MM.1S (cell line): ENCODE results near the gene CTAGE8.
"Not testable (repeated sequence)": the region's sequence is repeated elsewhere in the genome, so short reads cannot be mapped to it uniquely, and the experiment has no call there.

Source experiments
- DNase-seq: peaks from one replicate; pipeline ENCODE4 v3.0.0-alpha.2; 2015
- H2AFZ ChIP-seq: fragments of 300-600 bp; sonication (generic); 2 replicates; pipeline ENCODE4 v1.6.0; 2016; ENCODE audit warnings: antibody characterized with exemption, low read length
- H3F3A ChIP-seq: fragments of 300-600 bp; sonication (generic); 2 replicates; pipeline ENCODE4 v1.6.1; 2016; ENCODE audit warnings: mild to moderate bottlenecking, antibody characterized with exemption, low read length, moderate library complexity, mixed read lengths; ENCODE audit not compliant: insufficient read depth
- H3K27ac ChIP-seq: fragments of 300-600 bp; sonication (generic); 2 replicates; pipeline ENCODE4 v1.5.1; 2016; ENCODE audit warnings: mild to moderate bottlenecking, low read length
- H3K27me3 ChIP-seq: fragments of 300-600 bp; sonication (generic); replicated peaks from 2 replicates; pipeline ENCODE4 v1.6.0; 2016; ENCODE audit warnings: low read length; ENCODE audit not compliant: insufficient read depth
- H3K36me3 ChIP-seq: fragments of 300-600 bp; sonication (generic); replicated peaks from 2 replicates; pipeline ENCODE4 v1.6.1; 2016; ENCODE audit warnings: mild to moderate bottlenecking, low read length, mixed read lengths; ENCODE audit not compliant: insufficient read depth
- H3K4me1 ChIP-seq: fragments of 300-600 bp; sonication (generic); 2 replicates; pipeline ENCODE4 v1.6.1; 2016; ENCODE audit warnings: low read length, mixed read lengths
- H3K4me2 ChIP-seq: fragments of 300-600 bp; sonication (generic); 2 replicates; pipeline ENCODE4 v1.6.0; 2016; ENCODE audit warnings: low read depth, low read length
- H3K4me3 ChIP-seq: fragments of 300-600 bp; sonication (generic); 2 replicates; pipeline ENCODE4 v1.5.1; 2016; ENCODE audit warnings: low read length, mixed read lengths
- H3K79me2 ChIP-seq: fragments of 300-600 bp; sonication (generic); 2 replicates; pipeline ENCODE4 v1.6.1; 2016; ENCODE audit warnings: mixed run types, low read length, mixed read lengths
- H3K9ac ChIP-seq: fragments of 300-600 bp; sonication (generic); 2 replicates; pipeline ENCODE4 v1.6.1; 2016; ENCODE audit warnings: low read length, mixed read lengths
- H3K9me2 ChIP-seq: fragments of 300-600 bp; sonication (generic); replicated peaks from 2 replicates; pipeline ENCODE4 v1.6.1; 2016; ENCODE audit warnings: mild to moderate bottlenecking, low read length, mixed read lengths; ENCODE audit not compliant: insufficient read depth
- H3K9me3 ChIP-seq: fragments of 300-600 bp; sonication (generic); replicated peaks from 2 replicates; pipeline ENCODE4 v1.6.1; 2016; ENCODE audit warnings: mild to moderate bottlenecking, low read length, mixed read lengths; ENCODE audit not compliant: insufficient read depth
- H4K20me1 ChIP-seq: fragments of 300-600 bp; sonication (generic); 2 replicates; pipeline ENCODE4 v1.6.1; 2016; ENCODE audit warnings: mild to moderate bottlenecking, low read length, moderate library complexity, mixed read lengths; ENCODE audit not compliant: insufficient read depth

Gene CTAGE8, protein sequence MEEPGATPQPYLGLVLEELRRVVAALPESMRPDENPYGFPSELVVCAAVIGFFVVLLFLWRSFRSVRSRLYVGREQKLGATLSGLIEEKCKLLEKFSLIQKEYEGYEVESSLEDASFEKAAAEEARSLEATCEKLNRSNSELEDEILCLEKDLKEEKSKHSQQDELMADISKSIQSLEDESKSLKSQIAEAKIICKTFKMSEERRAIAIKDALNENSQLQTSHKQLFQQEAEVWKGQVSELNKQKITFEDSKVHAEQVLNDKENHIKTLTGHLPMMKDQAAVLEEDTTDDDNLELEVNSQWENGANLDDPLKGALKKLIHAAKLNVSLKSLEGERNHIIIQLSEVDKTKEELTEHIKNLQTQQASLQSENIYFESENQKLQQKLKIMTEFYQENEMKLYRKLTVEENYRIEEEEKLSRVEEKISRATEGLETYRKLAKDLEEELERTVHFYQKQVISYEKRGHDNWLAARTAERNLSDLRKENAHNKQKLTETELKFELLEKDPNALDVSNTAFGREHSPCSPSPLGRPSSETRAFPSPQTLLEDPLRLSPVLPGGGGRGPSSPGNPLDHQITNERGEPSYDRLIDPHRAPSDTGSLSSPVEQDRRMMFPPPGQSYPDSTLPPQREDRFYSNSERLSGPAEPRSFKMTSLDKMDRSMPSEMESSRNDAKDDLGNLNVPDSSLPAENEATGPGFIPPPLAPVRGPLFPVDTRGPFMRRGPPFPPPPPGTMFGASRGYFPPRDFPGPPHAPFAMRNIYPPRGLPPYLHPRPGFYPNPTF

DNA sequence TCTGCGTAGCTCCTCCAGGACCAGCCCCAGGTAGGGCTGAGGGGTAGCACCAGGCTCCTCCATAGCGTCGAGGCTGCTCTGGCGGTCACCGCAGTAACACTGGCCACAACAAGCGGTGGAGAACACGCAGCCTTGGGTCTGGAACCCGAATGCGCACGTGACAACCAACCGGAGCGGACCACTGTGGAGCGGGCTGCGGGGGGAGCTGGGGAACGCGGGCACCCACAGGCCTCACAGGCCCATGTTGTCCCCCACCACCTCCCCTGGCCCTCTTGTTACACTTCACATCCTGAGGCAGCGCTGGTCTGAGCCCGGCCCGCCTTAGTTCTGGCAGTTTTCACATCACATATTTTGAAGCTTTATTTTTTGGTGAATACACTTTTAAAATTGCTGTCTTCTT is at the start of gene CTAGE8:
CTAGE8 (minus strand) TSS at position 101 of the 400 bp plus-strand sequence; CDS start at position 63, 38 bp downstream.
- H3K9me3 ChIP-seq, H3K4me2 ChIP-seq, H3K27ac ChIP-seq, H3K9me2 ChIP-seq, H3K27me3 ChIP-seq, H3F3A ChIP-seq, H2AFZ ChIP-seq, H3K4me3 ChIP-seq, H3K4me1 ChIP-seq, H3K79me2 ChIP-seq, H3K9ac ChIP-seq, H4K20me1 ChIP-seq, H3K36me3 ChIP-seq, DNase-seq: not testable (repeated sequence)

DNA sequence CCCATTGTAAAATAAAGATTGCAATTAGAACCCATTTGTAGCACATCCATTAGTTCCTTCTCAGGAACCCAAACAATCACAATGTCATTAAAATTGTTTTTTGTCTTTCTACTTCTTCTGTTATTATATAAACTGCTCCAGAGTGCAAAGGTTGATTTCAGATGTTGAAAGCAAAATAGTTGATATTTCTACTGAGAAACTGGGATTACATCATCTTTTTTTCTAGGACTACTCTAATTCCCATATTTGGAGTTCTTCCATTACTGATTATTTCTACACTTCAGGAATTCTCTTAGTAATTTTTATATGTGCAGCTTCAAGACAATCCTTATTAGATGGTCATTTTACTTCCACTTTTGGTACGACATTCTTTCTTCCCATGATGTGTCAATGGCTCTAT is 48.4 kb upstream of the CTAGE8 start:
- H4K20me1 ChIP-seq, H3K36me3 ChIP-seq, H3K4me1 ChIP-seq, H2AFZ ChIP-seq, H3K79me2 ChIP-seq, H3K27me3 ChIP-seq, H3K4me3 ChIP-seq, H3K27ac ChIP-seq, H3K9me3 ChIP-seq, H3K9me2 ChIP-seq, H3K9ac ChIP-seq, DNase-seq, H3K4me2 ChIP-seq, H3F3A ChIP-seq: not testable (repeated sequence)

DNA sequence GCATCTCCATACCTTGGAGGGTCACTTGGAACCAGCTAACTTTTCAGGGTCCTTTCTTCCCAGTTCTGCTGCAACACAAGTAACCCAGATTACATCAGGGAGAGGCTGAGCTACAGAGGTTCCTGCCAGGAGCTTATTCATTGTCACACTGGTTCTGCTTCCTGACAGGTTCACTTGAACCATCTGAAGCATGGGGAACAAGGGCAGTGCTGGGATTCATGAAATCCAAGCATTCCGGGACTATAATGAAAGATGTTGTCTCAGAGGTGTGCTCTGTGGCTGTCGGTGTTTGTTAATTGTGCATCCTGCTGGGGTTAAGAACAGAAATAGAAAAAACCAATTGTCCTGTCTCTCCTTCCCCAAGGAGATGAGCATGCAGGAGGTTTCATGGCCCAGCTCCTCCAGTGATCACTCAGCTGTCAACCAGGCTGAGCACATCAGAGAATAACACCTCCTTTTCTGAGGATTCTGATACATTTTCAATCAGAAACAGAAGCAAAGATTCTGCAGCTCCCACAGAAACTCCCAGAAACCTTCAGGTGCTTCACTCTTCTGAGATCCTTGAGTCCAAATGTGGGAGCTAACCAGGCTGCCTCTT is 42.9 kb upstream of the CTAGE8 start, which contains the start of gene OR2A1:
OR2A1 (plus strand) TSS at position 548 of the 598 bp plus-strand sequence. CDS start 5,706 bp downstream, outside the sequence.
- not testable (repeated sequence) for H3K9me3 ChIP-seq, H3K36me3 ChIP-seq, H3K4me1 ChIP-seq, H3K4me3 ChIP-seq, H3K4me2 ChIP-seq, H2AFZ ChIP-seq, H3K9ac ChIP-seq, DNase-seq, H3F3A ChIP-seq, H3K9me2 ChIP-seq, H4K20me1 ChIP-seq, H3K79me2 ChIP-seq, H3K27me3 ChIP-seq, H3K27ac ChIP-seq

GRCh38 chr7:144311218-144311617 is 42.1 kb upstream of the CTAGE8 start:
- H3K4me3 ChIP-seq, H3K27ac ChIP-seq, H3F3A ChIP-seq, H3K4me1 ChIP-seq, H3K27me3 ChIP-seq, H3K4me2 ChIP-seq, H3K9me2 ChIP-seq, H3K36me3 ChIP-seq, H3K79me2 ChIP-seq, H4K20me1 ChIP-seq, DNase-seq, H2AFZ ChIP-seq, H3K9ac ChIP-seq, H3K9me3 ChIP-seq: not testable (repeated sequence)

DNA sequence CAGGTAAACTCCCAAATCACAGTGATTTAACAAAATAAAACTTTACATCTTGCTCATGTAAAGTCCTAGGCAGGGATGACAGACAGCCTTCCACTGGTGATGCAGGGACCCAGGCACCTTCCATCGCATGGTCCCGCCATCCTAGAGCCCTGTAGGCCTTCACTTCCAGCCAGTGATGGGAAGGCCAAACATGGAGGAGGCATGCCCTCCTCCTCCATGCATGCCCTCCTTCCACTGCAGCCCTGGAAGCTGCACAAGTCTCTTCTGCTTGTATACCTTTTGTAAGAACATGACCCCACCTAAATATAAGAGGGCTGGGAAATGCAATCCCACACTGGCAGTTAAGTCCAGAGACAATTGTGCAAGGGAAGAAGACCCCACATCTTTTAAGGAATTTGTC is 40.6 kb upstream of the CTAGE8 start:
- H3K4me2 ChIP-seq, H2AFZ ChIP-seq, H3K9me2 ChIP-seq, H3K4me1 ChIP-seq, H3K27ac ChIP-seq, DNase-seq, H3K27me3 ChIP-seq, H3K79me2 ChIP-seq, H3K9ac ChIP-seq, H4K20me1 ChIP-seq, H3F3A ChIP-seq, H3K9me3 ChIP-seq, H3K4me3 ChIP-seq, H3K36me3 ChIP-seq: not testable (repeated sequence)

- not testable (repeated sequence) for H4K20me1 ChIP-seq, H3K4me2 ChIP-seq, H3K36me3 ChIP-seq, H3F3A ChIP-seq, H3K9ac ChIP-seq, H3K79me2 ChIP-seq, DNase-seq, H3K9me3 ChIP-seq, H3K27ac ChIP-seq, H3K9me2 ChIP-seq, H3K4me1 ChIP-seq, H2AFZ ChIP-seq, H3K27me3 ChIP-seq, H3K4me3 ChIP-seq
Measured at GRCh38 chr7:144305156-144305555, 36.1 kb upstream of the CTAGE8 start.

DNA sequence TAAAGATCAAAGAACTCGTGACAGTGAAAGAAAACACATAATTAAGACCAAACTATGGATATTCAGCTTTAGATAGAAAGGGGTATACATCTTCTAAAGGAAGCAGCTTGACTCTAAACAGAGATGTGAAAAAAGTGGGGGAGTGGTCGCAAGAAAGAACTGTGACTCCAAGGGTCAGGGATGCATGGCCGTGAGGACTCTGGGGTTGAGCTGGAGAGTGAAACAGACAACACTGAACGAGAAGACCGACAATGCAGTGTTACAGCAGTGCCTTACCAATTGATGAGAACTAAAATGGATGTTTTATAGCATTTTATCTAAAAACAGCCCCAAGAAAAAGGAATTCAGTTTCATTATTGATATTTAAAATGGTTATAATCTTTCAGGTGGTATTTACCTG is 34.5 kb upstream of the CTAGE8 start:
- H3K4me2 ChIP-seq, H3K9me2 ChIP-seq, H3K79me2 ChIP-seq, H4K20me1 ChIP-seq, H3K4me3 ChIP-seq, H3F3A ChIP-seq, H3K27ac ChIP-seq, H3K27me3 ChIP-seq, H3K36me3 ChIP-seq, H3K9ac ChIP-seq, DNase-seq, H2AFZ ChIP-seq, H3K4me1 ChIP-seq, H3K9me3 ChIP-seq: not testable (repeated sequence)
